GM13977 (cell line): Measurements from ENCODE around the gene ADAMTS18.

Source experiments
- DNase-seq: peaks from one replicate; pipeline ENCODE4 v3.0.0; 2012; ENCODE audit warnings: low spot score
- in situ Hi-C: fragments of 300-500 bp; cut with MboI; formaldehyde crosslinking; loops from one replicate; pipeline ENCODE4 v1.12.0; 2022; ENCODE audit warnings: low sequenced_read_pairs, low pct_unique_long_range_greater_than_20kb, mixed read lengths, inconsistent platforms; ENCODE audit not compliant: unreplicated experiment
- TF ChIP-seq, protein P1 (sequence below): IDR thresholded peaks from 2 replicates; pipeline ENCODE4 v1.5.1; 2012; ENCODE audit warnings: mild to moderate bottlenecking, control low read depth; ENCODE audit not compliant: insufficient read depth; ENCODE audit errors: extremely low read depth, missing control alignments

Gene ADAMTS18

DNA sequence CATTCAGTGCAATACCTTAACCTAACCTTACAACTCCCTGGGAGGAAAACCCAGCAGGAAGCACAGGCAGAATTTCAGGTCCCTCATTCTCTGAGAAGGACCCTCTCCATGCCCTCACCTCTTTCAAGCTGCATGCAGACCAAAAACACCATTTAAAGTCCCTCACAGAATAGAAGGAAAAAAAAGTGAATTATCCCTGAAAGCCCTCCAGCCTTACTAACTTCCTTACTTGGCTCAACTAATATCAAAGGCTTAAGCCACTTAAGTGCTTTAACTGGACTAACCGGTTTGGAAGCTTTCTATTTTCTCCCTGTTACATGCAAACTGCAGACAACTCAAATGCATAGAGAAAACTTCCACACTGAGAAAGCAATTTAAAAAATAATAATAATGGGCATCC, 60.5 kb downstream of the ADAMTS18 start:
- in situ Hi-C loops: loop anchor here (10.0 kb wide), 1 partner anchor 140 kb away; no protein-coding TSS in a partner anchor
- TF ChIP-seq, protein P1, sequence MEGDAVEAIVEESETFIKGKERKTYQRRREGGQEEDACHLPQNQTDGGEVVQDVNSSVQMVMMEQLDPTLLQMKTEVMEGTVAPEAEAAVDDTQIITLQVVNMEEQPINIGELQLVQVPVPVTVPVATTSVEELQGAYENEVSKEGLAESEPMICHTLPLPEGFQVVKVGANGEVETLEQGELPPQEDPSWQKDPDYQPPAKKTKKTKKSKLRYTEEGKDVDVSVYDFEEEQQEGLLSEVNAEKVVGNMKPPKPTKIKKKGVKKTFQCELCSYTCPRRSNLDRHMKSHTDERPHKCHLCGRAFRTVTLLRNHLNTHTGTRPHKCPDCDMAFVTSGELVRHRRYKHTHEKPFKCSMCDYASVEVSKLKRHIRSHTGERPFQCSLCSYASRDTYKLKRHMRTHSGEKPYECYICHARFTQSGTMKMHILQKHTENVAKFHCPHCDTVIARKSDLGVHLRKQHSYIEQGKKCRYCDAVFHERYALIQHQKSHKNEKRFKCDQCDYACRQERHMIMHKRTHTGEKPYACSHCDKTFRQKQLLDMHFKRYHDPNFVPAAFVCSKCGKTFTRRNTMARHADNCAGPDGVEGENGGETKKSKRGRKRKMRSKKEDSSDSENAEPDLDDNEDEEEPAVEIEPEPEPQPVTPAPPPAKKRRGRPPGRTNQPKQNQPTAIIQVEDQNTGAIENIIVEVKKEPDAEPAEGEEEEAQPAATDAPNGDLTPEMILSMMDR: no peak
- DNase-seq: no peak

DNA sequence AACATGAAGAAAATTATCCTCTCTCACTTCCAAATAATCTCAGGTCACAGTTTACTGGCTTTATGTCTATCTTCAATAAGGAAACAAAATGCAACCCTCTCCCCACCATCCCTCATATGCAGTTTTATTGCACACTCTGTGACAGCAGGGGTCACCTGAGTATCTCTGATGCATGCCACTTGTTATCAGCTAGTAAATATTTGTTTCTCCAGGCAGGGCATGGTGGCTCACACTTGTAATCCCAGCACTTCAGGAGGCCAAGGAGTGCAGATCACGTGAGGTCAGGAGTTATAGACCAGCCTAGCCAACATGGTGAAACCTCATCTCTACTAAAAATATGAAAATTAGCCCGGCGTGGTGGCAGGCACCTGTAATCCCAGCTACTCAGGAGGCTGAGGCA, 61.1 kb downstream of the ADAMTS18 start:
- no peak for DNase-seq
- TF ChIP-seq, protein P1: no peak
- in situ Hi-C loops: loop anchor here (10.0 kb wide), 1 partner anchor 139 kb away; no protein-coding TSS in a partner anchor

DNA sequence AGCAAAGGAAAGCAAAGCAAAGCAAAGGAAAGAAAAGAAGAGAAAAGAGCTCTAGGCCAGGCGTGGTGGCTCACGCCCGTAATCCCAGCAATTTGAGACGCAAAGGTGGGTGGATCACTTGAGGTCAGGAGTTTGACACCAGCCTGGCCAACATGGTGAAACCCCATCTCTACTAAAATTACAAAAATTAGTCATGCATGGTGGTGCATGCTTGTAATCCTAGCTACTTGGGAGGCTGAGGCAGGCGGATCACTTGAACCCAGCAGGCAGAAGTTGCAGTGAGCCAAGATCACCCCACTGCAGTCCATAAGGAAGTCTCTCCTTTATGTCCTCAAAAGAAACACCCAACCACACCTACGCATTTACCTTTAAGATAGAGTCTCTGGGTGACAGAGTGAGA, 70.1 kb downstream of the ADAMTS18 start:
- DNase-seq: no peak
- TF ChIP-seq, protein P1: no peak
- in situ Hi-C loops: no loop called here

DNA sequence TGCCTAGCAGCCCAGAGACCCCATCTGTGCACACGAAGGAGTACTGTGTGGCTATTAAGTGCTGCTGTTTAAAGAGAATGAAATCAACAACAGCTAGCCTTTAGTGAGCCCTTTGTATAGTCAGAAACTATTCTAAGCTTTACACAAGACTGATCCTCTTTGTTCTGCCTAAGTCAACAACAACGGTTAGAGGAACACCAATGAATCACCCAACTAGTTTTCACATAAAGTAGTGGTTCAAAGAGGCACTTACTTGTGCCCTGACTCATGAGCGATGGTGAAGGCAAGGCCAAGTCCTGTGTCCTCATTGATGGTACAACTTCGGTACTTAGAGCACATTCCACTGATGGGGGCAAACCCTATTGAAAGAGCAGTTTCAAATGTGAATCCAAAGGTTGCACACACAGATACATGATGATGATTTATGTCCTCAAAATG, 75.8 kb downstream of the ADAMTS18 start:
- TF ChIP-seq, protein P1: no peak
- in situ Hi-C loops: no loop called here
- no peak for DNase-seq

DNA sequence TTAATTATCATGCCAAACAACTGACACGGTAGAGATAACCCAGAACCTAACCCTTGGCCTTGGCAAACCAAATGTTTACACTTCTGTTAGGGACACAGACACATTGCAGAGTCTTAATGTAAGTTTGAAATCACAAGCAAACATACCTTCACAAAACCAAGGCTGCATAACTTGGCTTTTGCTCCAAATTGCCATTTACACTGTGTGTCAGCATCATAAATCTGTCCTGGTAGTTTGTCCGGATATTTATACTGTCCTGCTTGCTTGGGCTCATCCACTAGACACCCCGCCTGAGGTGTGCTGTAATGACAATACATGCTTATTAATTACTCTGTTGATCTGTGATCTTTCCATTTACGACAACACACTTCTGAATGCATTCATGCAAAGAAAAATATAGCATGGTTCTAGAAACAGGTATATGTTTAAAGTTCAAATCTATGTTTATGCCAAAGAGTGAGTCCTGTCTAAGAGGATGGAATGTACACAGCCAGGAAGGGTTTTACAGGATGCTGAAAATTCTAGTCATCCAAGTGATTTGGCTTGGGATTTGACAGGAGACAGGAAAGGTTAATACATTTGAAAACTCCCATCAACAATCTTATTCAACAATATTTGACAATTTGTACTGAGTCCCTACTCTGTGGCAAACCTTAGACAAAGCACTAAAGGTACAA, 81.1 kb downstream of the ADAMTS18 start:
- TF ChIP-seq, protein P1: no peak
- in situ Hi-C loops: no loop called here
- no peak for DNase-seq

DNA sequence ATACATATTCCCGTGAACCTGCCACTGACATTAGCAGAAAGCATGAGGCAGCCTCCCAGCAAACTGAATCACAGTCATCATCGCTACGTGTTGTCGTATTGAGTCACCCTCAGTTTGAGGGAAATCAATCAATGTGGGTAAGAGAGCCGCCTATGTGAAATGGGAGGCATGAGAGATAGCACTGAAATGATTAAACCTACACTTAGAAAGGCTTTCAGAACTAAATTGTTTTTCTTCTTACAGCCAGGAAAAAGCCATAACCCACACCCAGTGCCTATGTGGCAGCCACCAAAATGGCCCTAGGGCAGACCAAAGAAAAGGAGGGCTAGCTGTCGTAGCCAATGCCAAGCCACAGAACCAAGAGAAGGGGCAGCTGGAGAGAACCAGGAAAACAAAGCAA, 90.5 kb downstream of the ADAMTS18 start:
- in situ Hi-C loops: no loop called here
- TF ChIP-seq, protein P1: no peak
- no peak for DNase-seq
